GM20431 (cell line): Measurements from ENCODE around the gene OXSR1.

Experiments
- in situ Hi-C: fragments of 300-500 bp; cut with MseI, MboI; formaldehyde crosslinking; loops from one replicate; pipeline ENCODE4 v1.15.0; 2020; ENCODE audit warnings: low sequenced_read_pairs; ENCODE audit not compliant: unreplicated experiment

Gene OXSR1

GRCh38 chr3:38126121-38126892 lies 39.0 kb upstream of the OXSR1 start:
- in situ Hi-C loops, result loop anchor here (25.0 kb wide), 1 partner anchor 361 kb away; the partner anchor contains the start of gene EXOG

- in situ Hi-C loops, result loop anchor here (25.0 kb wide), 1 partner anchor 360 kb away; the partner anchor contains the start of gene EXOG
These were observed 37.6 kb upstream of the OXSR1 start for GRCh38 chr3:38127611-38128302.

GRCh38 chr3:38128303-38128655 lies 37.1 kb upstream of the OXSR1 start:
- in situ Hi-C loops, result loop anchor here (25.0 kb wide), 1 partner anchor 359 kb away; the partner anchor contains the start of gene EXOG

GRCh38 chr3:38129058-38129457 lies 36.3 kb upstream of the OXSR1 start:
- in situ Hi-C loops, result loop anchor here (25.0 kb wide), 1 partner anchor 358 kb away; the partner anchor contains the start of gene EXOG

GRCh38 chr3:38130631-38131065 lies 34.7 kb upstream of the OXSR1 start:
- in situ Hi-C loops, result loop anchor here (25.0 kb wide), 1 partner anchor 357 kb away; the partner anchor contains the start of gene EXOG

GRCh38 chr3:38131621-38132369 lies 33.5 kb upstream of the OXSR1 start:
- in situ Hi-C loops, result loop anchor here (25.0 kb wide), 1 partner anchor 356 kb away; the partner anchor contains the start of gene EXOG

- in situ Hi-C loops, result loop anchor here (25.0 kb wide), 1 partner anchor 354 kb away; the partner anchor contains the start of gene EXOG
These were observed 32.2 kb upstream of the OXSR1 start for GRCh38 chr3:38133209-38133556.

- in situ Hi-C loops, result loop anchor here (25.0 kb wide), 1 partner anchor 354 kb away; the partner anchor contains the start of gene EXOG
These were observed 31.6 kb upstream of the OXSR1 start for GRCh38 chr3:38133557-38134405.

GRCh38 chr3:38134517-38135143 lies 30.7 kb upstream of the OXSR1 start:
- in situ Hi-C loops, result loop anchor here (25.0 kb wide), 1 partner anchor 353 kb away; the partner anchor contains the start of gene EXOG

- in situ Hi-C loops, result loop anchor here (25.0 kb wide), 1 partner anchor 352 kb away; the partner anchor contains the start of gene EXOG
These were observed 29.6 kb upstream of the OXSR1 start for GRCh38 chr3:38135621-38136277.

GRCh38 chr3:38136393-38136776 lies 29.0 kb upstream of the OXSR1 start:
- in situ Hi-C loops, result loop anchor here (25.0 kb wide), 1 partner anchor 351 kb away; the partner anchor contains the start of gene EXOG

- in situ Hi-C loops, result loop anchor here (25.0 kb wide), 1 partner anchor 350 kb away; the partner anchor contains the start of gene EXOG
These were observed 28.3 kb upstream of the OXSR1 start, which contains the start of gene ACAA1 for GRCh38 chr3:38136777-38137614. ACAA1 (minus strand) TSS chr3:38137127; CDS start chr3:38137035, 92 bp downstream.

GRCh38 chr3:38137615-38138348 lies 27.6 kb upstream of the OXSR1 start:
- in situ Hi-C loops, result loop anchor here (25.0 kb wide), 1 partner anchor 350 kb away; the partner anchor contains the start of gene EXOG

- in situ Hi-C loops, result loop anchor here (25.0 kb wide), 1 partner anchor 349 kb away; the partner anchor contains the start of gene EXOG
These were observed 26.8 kb upstream of the OXSR1 start, which contains the start of gene MYD88 for GRCh38 chr3:38138349-38139190. MYD88 (plus strand) TSS chr3:38138661; CDS start chr3:38138701, 40 bp downstream.

- in situ Hi-C loops, result loop anchor here (25.0 kb wide), 1 partner anchor 348 kb away; the partner anchor contains the start of gene EXOG
These were observed 26.1 kb upstream of the OXSR1 start for GRCh38 chr3:38139191-38139590.
